ENCODE results near the gene RINL. TPM values are rescaled to one million over a fixed set of nuclear protein-coding genes. Genes with fewer than 3 reads are reported as not detected.
"Not testable (repeated sequence)": the region's sequence is repeated elsewhere in the genome, so short reads cannot be mapped to it uniquely, and the experiment has no call there.

The RINL gene
- total RNA-seq, 2 experiments from 2014 or later, result 79.9 to 82.2 TPM

DNA sequence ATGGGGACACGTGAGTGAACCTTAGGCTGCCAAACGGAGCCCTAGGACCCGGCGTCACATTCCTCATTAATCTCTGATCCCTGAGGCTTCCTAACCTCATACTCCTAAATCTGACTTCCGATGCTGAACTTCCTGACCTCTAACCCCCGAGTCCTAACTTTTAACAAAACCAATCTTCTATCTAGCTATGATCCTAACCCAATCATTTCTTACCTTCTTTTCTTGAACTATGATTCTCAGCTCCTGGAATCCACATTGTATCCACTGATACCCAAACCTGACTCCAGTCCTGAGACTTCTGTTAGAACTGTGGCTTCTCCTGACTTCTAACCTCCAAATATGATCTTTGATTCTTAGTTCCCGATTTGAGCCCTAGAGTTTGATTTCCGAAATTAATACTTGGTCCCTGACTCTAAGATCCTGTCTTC, 22.1 kb upstream of the RINL start:
- no peak for DNase-seq
- peaks cover 49% of the 10 kb centered on the region for H3K4me1 Mint-ChIP-seq
- peaks cover 2% of the 10 kb centered on the region for H3K9me3 Mint-ChIP-seq
- no peaks in the 10 kb centered on the region for H3K27me3 Mint-ChIP-seq
- H3K36me3 Mint-ChIP-seq (ENCODE audit: low read depth), result peaks cover 31% of the 10 kb centered on the region
- peak overlapping the region; percentile 98 for H3K4me3 Mint-ChIP-seq
- peak overlapping the region; percentile 86 for H3K27ac Mint-ChIP-seq
- CTCF ChIA-PET, result interaction anchor here (0.6 to 3.5 kb wide), 6 partner anchors 13 to 497 kb away, joined by 3 to 62 read pairs (median 6); partner anchors contain the start of genes ECH1, FAM98C, MRPS12 and SARS2
- POLR2A ChIA-PET, result interaction anchor here (0.9 to 2.0 kb wide), 15 partner anchors 12 to 526 kb away, joined by 3 to 22 read pairs (median 5); partner anchors contain the start of genes CCER2, ECH1, HNRNPL and MRPS12

DNA sequence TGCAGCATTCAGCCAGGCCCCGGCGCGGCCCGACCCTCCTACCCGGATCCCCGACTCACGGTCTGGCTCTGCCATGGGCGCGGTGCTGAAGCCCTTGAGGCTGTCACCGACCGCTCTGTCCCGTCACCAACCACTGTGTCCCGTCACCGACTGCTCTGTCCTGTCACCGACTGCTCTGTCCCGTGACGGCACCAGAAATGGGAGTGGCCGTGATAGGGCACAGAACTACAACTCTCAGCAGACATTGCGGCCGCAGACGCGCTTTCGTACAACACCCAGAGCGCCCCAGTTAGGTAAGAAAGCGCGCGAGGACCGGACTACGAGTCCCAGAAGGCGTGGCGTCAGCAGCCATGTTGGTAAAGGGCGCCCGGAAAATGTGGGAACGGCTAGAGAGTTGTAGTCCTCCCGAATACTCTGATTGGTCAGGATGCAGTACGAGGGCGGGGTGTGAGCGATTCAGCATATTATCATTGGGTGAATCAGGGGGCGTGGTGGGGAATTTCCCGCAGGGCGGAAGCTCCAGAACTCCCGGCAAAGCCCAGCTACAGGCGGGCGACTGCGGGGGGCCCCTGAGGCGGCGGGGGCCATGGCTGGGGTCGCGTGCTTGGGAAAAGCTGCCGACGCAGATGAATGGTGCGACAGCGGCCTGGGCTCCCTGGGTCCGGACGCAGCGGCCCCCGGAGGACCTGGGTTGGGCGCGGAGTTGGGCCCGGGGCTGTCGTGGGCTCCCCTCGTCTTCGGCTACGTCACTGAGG, 21.5 kb upstream of the RINL start, which contains the start of the genes NFKBIB and SIRT2:
Gene NFKBIB (plus strand): TSS at position 523 of the 755 bp plus-strand sequence. CDS start 64 bp downstream, at position 587.
Gene SIRT2 (minus strand): TSS at position 172 of the 755 bp plus-strand sequence. CDS start 97 bp downstream, at position 75.
- Mint-ChIP-seq H3K4me1 (peaks cover 48% of the 10 kb centered on the region), H3K36me3 (ENCODE audit: low read depth) (peaks cover 27% of the 10 kb centered on the region), H3K27me3 (no peaks in the 10 kb centered on the region), H3K27ac (peak within 1 kb of the TSS; percentile 89), H3K9me3 (peaks cover 2% of the 10 kb centered on the region), H3K4me3 (peak within 1 kb of the TSS; percentile 98)
- DNase-seq, result peak; percentile 100
- ChIA-PET CTCF (interaction anchor here (1.0 to 3.5 kb wide), 5 partner anchors 12 to 497 kb away, joined by 3 to 62 read pairs (median 8); partner anchors contain the start of genes ECH1, FAM98C, MRPS12 and SARS2), POLR2A (interaction anchor here (1.0 to 2.0 kb wide), 13 partner anchors 12 to 525 kb away, joined by 3 to 22 read pairs (median 5); partner anchors contain the start of genes ECH1, HNRNPL, MRPS12 and PSMD8)

GRCh38 chr19:38898788-38899446, 20.8 kb upstream of the RINL start:
- DNase-seq, result no peak
- no peaks in the 10 kb centered on the region for H3K27me3 Mint-ChIP-seq

GRCh38 chr19:38894968-38895367, 16.9 kb upstream of the RINL start:
- H3K27me3 Mint-ChIP-seq, result no peaks in the 10 kb centered on the region
- no peaks in the 10 kb centered on the region for H3K9me3 Mint-ChIP-seq
- POLR2A ChIA-PET, result no interaction called here
- no peak overlapping the region for H3K4me3 Mint-ChIP-seq
- peaks cover 6% of the 10 kb centered on the region for H3K36me3 Mint-ChIP-seq (ENCODE audit: low read depth)
- no peak overlapping the region for H3K27ac Mint-ChIP-seq
- no peak for DNase-seq
- peaks cover 21% of the 10 kb centered on the region for H3K4me1 Mint-ChIP-seq
- CTCF ChIA-PET, result no interaction called here

More at GRCh38 chr19:38898788-38899446, 20.8 kb upstream of the RINL start:
- ChIA-PET CTCF (interaction anchor here (0.6 to 2.9 kb wide), 2 partner anchors 32 to 33 kb away, joined by 5 to 8 read pairs; partner anchors contain the start of genes MRPS12 and SARS2), POLR2A (interaction anchor here (2.0 kb wide), 1 partner anchor 31 kb away, joined by 22 read pairs; the partner anchor contains the start of genes MRPS12 and SARS2)
- H3K27ac Mint-ChIP-seq, result peak overlapping the region; percentile 89
- H3K36me3 Mint-ChIP-seq (ENCODE audit: low read depth), result peaks cover 20% of the 10 kb centered on the region
- H3K9me3 Mint-ChIP-seq, result peaks cover 2% of the 10 kb centered on the region
- peak overlapping the region; percentile 98 for H3K4me3 Mint-ChIP-seq
- H3K4me1 Mint-ChIP-seq, result peaks cover 43% of the 10 kb centered on the region

- CTCF ChIA-PET, result interaction anchor here (1.0 to 1.1 kb wide), 2 partner anchors 24 to 275 kb away, joined by 3 to 4 read pairs; no protein-coding TSS in a partner anchor
- H3K27ac Mint-ChIP-seq, result no peak overlapping the region
- peaks cover 15% of the 10 kb centered on the region for H3K4me1 Mint-ChIP-seq
- H3K27me3 Mint-ChIP-seq, result no peaks in the 10 kb centered on the region
- DNase-seq, result no peak
- no peak overlapping the region for H3K4me3 Mint-ChIP-seq
- H3K36me3 Mint-ChIP-seq (ENCODE audit: low read depth), result peaks cover 6% of the 10 kb centered on the region
- H3K9me3 Mint-ChIP-seq, result no peaks in the 10 kb centered on the region
- POLR2A ChIA-PET, result no interaction called here
Observed at GRCh38 chr19:38893341-38893771, 15.3 kb upstream of the RINL start.

DNA sequence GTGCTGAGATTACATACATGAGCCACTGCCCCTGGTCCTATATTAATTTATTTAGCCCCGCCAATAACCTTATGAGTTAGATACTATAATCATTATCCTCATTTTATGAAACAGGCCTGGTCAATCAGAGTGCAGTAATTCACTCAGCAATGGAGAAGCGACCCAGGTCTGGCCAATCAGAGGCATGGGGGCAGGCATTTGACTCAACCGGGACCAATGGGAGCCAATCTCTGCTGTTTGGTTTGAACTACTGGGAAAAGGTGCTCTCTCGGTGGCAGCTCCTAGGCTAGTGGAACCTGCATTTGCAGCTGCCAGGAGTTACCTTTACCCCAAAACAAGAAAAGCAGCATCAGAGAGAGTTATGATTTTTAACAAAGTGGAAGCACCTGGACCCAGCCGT, 14.8 kb upstream of the RINL start:
- H3K4me3 Mint-ChIP-seq, result no peak overlapping the region
- CTCF ChIA-PET, result interaction anchor here (1.0 kb wide), 1 partner anchor 275 kb away, joined by 4 read pairs; no protein-coding TSS in a partner anchor
- H3K36me3 Mint-ChIP-seq (ENCODE audit: low read depth), result peaks cover 6% of the 10 kb centered on the region
- H3K9me3 Mint-ChIP-seq, result no peaks in the 10 kb centered on the region
- no peak for DNase-seq
- POLR2A ChIA-PET, result no interaction called here
- H3K27me3 Mint-ChIP-seq, result no peaks in the 10 kb centered on the region
- peaks cover 10% of the 10 kb centered on the region for H3K4me1 Mint-ChIP-seq
- H3K27ac Mint-ChIP-seq, result no peak overlapping the region

GRCh38 chr19:38891771-38892170, 13.7 kb upstream of the RINL start:
- ChIA-PET POLR2A (no interaction called here), CTCF (no interaction called here)
- Mint-ChIP-seq H3K4me3 (no peak overlapping the region), H3K27ac (no peak overlapping the region), H3K4me1 (peaks cover 3% of the 10 kb centered on the region), H3K27me3 (no peaks in the 10 kb centered on the region), H3K36me3 (ENCODE audit: low read depth) (peaks cover 6% of the 10 kb centered on the region), H3K9me3 (no peaks in the 10 kb centered on the region)
- no peak for DNase-seq

DNA sequence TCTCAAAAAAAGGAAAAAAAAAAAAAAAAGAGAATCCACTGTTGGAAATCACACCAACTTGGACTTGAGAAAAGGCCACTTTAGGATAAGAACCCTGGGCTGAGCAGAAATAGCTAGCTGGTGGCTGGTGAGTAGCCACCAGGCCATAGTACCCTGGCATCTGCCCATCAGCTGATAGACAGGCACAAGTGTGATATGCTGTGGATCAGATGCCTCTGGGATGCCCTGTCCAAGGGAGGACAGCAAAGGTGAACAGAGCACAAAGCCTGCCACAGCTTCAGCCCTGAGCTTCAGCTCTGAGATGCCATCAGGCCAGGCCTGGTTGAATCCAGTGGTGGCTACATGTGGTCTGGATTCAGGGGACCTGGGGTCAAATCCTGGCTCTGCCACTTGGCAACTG, 12.6 kb upstream of the RINL start:
- H3K36me3 Mint-ChIP-seq (ENCODE audit: low read depth), result peaks cover 6% of the 10 kb centered on the region

DNA sequence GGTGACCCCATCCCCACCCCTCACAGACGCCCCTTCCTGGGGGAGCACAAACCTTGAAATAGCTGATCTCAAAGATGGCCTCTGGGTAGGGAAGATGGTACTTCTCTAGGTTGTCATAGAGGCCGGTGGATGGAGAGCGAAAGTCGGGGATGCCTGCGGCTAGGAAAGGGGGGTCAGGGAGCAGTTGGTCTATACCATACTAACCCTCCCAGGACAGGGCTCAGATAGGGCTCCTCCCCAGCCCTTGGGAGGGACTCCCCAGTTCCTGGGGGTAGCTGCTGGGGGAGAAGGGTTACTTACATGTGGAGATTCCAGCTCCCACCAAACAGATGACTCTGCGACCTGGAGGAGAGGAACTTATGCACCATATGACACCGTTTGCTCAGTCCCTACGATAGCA, 11.7 kb upstream of the RINL start:
- POLR2A ChIA-PET, result interaction anchor here (1.7 kb wide), 1 partner anchor 12 kb away, joined by 10 read pairs; the partner anchor contains the start of gene RINL
- CTCF ChIA-PET, result interaction anchor here (1.0 to 3.6 kb wide), 2 partner anchors 11 to 40 kb away, joined by 4 to 20 read pairs; partner anchors contain the start of genes MRPS12 and SARS2

More for the DNA sequence above, 12.6 kb upstream of the RINL start:
- Mint-ChIP-seq H3K9me3 (no peaks in the 10 kb centered on the region), H3K27me3 (no peaks in the 10 kb centered on the region), H3K4me1 (peaks cover 3% of the 10 kb centered on the region), H3K4me3 (no peak overlapping the region), H3K27ac (no peak overlapping the region)
- DNase-seq, result no peak
- POLR2A ChIA-PET, result interaction anchor here (0.8 kb wide), 1 partner anchor 13 kb away, joined by 4 read pairs; the partner anchor contains the start of gene RINL
- CTCF ChIA-PET, result no interaction called here

DNA sequence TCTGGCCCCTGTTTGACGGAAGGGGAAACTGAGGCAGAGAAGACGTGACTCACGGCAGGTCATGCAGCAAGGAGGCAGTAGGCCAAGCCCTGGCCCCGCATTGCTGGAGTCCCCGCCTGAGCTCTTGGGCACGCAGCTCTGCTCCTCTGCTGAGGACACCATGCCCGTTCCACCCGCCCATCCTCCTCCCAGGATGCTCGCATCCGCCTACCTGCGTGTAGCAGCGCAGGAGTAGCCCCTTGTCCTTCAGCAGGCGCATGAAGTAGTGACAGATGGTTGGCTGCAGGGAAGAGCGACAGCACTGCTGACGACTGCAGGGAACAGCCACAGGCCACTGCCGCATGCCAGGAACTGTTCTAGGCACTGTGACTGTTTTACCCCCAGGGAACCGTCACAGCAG, 10.8 kb upstream of the RINL start:
- no peaks in the 10 kb centered on the region for H3K27me3 Mint-ChIP-seq
- H3K27ac Mint-ChIP-seq, result no peak overlapping the region
- H3K36me3 Mint-ChIP-seq (ENCODE audit: low read depth), result peaks cover 6% of the 10 kb centered on the region
- ChIA-PET POLR2A (interaction anchor here (1.3 to 2.3 kb wide), 3 partner anchors 8 to 42 kb away, joined by 4 to 10 read pairs (median 8); partner anchors contain the start of gene RINL), CTCF (interaction anchor here (1.0 to 3.6 kb wide), 2 partner anchors 10 to 41 kb away, joined by 4 to 20 read pairs; partner anchors contain the start of genes MRPS12 and SARS2)
- no peak overlapping the region for H3K4me3 Mint-ChIP-seq
- no peaks in the 10 kb centered on the region for H3K9me3 Mint-ChIP-seq
- H3K4me1 Mint-ChIP-seq, result peaks cover 3% of the 10 kb centered on the region
- DNase-seq, result no peak

More for the DNA sequence above, 11.7 kb upstream of the RINL start:
- Mint-ChIP-seq H3K27me3 (no peaks in the 10 kb centered on the region), H3K9me3 (no peaks in the 10 kb centered on the region), H3K36me3 (ENCODE audit: low read depth) (peaks cover 6% of the 10 kb centered on the region), H3K27ac (no peak overlapping the region), H3K4me1 (peaks cover 3% of the 10 kb centered on the region), H3K4me3 (no peak overlapping the region)
- DNase-seq, result no peak

- H3K9me3 Mint-ChIP-seq, H3K27me3 Mint-ChIP-seq, H3K27ac Mint-ChIP-seq, DNase-seq, POLR2A ChIA-PET, H3K4me3 Mint-ChIP-seq, H3K4me1 Mint-ChIP-seq, CTCF ChIA-PET: not testable (repeated sequence)
- H3K36me3 Mint-ChIP-seq (ENCODE audit: low read depth), result peaks cover 15% of the 10 kb centered on the region
Observed at GRCh38 chr19:38884691-38885090, 6.6 kb upstream of the RINL start.

DNA sequence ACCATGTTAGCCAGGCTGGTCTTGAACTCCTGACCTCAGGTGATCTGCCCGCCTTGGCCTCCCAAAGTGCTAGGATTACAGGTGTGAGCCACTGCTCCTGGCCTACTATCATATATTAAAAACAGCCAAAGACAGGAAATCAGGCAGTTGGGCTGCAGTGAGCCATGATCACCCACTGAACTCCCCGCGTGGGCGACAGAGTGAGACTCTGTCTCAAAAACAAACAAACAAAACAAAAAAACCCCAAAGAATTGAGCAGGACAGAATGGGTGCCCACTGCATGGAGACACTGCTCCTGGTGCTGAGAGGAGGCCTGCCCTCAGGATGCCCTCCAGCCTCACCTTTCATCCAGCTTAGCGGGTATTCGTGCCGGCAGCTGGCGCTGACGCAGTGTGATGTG, 5.2 kb upstream of the RINL start:
- peaks cover 12% of the 10 kb centered on the region for H3K36me3 Mint-ChIP-seq (ENCODE audit: low read depth)
- H3K4me1 Mint-ChIP-seq, result peaks cover 16% of the 10 kb centered on the region
- no peaks in the 10 kb centered on the region for H3K27me3 Mint-ChIP-seq
- ChIA-PET CTCF (no interaction called here), POLR2A (interaction anchor here (1.7 kb wide), 1 partner anchor 13 kb away, joined by 4 read pairs; no protein-coding TSS in a partner anchor)
- H3K9me3 Mint-ChIP-seq, result no peaks in the 10 kb centered on the region
- H3K27ac Mint-ChIP-seq, result no peak overlapping the region
- DNase-seq, result no peak
- H3K4me3 Mint-ChIP-seq, result no peak overlapping the region

Measured in activated CD4-positive, alpha-beta memory T cell treated with anti-CD3 and anti-CD28 coated beads, Interleukin-2, amount 10 ng/mL, durations not matched to agents 7 days and 5 days (primary cell).